Glomerular endothelial cell (primary cell): ENCODE results near the gene PIWIL4. TPM values are rescaled to one million over a fixed set of nuclear protein-coding genes. Genes with fewer than 3 reads are reported as not detected.

ENCODE experiments used
- DNase-seq: peaks from one replicate; pipeline ENCODE4 v3.0.0-alpha.2; 2011; ENCODE audit warnings: low read depth, low spot score; ENCODE audit errors: extremely low read depth
- total RNA-seq: library from RNA; depleted of rRNA; stranded (reverse); fragments of >200 nt; gene quantifications from 2 replicates; pipeline ENCODE4 v1.2.3, GENCODE V29; 2015

The PIWIL4 gene
- 1.1 and 4.0 TPM in 2 replicates for total RNA-seq

DNA sequence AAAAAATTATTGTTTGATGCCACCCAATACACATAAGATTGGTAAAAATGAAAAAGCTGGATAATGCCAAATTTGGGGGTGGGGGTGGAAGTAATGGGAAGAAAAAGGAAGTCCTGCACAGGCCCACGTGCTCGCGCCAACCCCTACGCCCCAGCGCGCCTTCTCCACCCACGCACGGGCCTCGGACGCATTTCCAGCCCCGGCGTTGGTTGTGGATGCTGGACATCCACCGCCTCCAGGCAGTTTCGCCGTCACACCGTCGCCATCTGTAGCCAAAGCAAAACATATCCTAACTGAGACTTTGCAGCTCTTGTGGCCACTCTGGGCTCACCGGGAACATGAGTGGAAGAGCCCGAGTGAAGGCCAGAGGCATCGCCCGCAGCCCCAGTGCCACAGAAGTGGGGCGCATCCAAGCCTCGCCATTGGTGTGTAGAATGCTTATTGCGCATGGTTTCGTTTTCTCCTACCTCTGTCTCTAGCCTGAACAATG lies at the start of gene PIWIL4:
Gene PIWIL4, plus strand, starts transcription at position 188 of the 490 bp plus-strand sequence. Its CDS starts 151 bp downstream, at position 339.
- no peak for DNase-seq

DNA sequence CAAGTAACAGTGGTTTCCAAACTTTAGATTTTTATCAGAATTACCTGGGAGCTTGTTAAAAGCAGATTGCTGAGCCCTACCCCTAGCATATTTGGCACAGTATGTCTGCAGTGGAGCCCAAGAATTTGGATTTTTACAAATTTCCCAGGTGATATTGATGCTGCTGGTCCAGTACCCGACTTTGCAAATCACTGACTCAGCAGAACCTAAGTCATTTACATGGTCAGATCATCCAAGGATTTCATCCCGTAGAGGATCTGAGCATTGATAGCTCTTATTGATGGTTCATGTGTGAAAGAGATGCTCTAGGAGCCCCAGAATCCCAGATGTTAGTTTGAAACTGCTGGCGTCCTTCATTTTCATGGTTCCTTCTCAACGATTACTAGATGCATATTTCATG lies 48.9 kb upstream of the PIWIL4 start:
- DNase-seq: no peak

DNA sequence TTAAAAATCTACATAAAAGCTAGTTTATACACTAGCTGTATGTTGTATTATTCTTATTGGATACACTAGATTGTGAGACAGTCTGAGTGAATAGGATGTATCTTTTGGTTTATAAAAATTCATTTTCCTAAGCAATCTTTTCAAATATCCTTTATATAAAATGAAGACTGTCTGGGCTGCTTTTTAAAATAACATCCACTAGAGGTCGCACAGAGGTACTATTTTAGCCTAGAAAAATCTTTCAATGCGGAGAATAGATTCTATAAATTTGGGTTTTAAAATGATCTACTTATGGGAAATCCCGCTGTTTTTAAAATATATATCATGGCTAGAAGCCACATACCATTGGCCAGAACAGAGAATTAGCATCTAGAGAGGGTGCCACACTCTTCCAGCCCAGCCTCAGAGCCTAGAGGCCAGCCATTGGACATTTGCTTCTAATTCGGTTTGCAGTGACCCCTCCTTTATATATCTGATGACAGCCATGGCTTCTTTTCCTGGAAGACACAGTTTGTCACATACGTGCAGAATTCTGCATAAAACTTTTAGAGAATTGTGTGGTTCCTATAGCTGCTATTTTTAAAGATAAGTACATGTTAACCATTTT lies 47.6 kb upstream of the PIWIL4 start:
- DNase-seq: no peak

DNA sequence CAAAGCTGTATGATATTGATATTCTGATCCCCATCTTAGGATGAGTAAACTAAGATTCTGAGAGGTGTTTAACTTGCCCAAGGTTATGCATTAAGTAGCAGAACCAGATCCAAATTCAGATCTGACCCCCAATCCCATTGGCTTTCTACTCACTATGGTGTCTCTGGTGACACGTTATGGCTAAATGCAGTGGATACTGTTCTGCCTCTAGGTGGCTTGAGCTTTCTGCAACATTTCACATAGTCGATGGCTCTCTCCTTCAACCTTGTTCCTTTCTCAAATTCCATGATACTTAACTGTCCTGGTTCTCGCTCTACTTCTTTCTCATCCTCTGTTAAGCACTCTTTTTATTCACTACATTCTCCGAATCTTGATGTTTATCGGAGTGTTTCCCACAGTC lies 45.5 kb upstream of the PIWIL4 start:
- no peak for DNase-seq

DNA sequence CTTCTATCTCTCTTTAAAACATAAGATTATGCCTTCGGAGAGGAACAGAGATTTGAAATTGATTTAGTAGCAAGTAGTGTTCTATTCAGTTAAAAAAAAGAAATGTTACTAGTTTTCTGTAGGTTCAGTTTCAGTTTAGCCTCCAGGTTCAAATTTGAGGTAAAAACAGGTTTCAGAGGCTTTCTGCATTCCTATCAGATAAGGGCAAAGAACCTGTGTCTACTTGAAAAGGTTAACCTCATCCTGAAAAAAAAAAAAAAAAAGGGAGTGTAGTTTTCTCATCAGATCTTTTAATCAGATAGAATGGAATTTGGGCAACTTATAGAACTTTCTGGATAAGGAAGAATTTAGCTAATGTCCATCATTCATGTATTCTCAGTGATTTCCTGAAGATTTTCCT lies 42.8 kb upstream of the PIWIL4 start:
- DNase-seq: no peak

DNA sequence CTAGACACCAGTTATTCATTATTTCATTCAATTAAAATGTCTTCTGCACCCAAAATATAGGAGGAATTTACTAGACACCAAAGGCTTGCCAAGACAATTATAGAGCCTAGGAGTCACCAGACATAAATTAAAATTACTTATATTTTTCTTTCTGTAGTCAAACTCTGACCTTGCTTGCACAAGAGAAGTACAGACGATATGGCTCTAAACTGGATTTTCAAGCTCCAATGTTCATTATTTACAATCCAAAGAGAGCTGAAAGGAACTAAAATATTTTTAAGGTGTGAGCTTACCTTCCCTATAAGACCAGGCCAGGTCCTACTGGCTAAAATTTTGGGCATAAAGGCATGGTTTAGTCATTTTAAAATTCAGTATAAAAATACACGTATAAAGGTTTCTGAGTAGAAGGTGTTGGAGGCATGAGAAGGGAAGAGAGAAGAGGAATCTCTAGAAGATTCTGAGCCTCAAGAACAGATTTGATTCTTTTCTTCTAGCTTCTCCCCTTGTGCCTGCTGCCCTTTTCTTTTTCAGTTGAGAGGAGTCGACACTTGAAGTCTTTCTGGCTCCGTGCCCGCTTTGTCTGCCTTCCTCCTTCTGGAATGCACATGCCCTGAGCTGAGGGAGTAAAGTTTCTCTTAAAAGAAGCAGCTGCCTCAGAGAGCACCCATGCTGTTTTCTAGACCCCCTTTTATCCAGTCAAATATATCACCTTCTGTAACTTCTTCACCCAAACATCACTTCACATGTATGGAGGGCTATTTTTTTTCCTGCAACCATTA lies 41.4 kb upstream of the PIWIL4 start:
- no peak for DNase-seq

DNA sequence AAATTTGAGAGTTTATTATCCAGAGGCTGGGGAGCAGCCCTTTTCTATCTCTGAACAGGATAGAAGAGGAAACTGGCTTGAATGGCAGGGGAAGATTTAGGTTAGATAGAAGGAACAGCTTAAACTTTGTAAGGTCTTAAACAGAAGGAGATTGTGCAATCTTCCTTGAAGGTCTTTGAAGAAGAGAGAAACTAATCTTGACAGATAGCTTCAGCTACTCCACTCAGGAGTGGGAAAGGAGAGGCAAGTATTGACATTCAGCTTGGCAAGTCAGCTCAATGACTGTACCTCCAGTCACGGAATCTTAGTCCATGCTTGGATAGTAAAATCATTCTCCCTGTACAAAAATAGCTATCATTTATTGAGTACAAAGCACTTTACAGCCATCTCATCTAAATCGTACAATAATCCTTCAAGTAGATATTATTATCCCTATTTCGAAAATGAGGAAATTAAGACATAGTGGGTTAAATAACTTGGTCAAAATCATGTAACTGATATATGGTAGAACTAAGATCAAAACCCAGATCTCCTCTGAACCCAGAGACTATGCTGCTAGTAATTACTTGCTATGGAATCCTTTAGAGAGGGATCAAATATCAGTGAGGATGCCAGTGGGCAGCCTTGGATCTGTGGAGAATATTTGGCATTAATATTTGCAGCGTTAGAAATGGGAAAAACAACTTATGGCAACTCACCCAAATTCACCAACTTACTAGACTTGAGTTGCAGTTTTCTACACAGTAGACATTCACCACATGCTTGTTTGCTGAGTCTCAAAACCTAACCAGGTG lies 40.3 kb upstream of the PIWIL4 start:
- no peak for DNase-seq

DNA sequence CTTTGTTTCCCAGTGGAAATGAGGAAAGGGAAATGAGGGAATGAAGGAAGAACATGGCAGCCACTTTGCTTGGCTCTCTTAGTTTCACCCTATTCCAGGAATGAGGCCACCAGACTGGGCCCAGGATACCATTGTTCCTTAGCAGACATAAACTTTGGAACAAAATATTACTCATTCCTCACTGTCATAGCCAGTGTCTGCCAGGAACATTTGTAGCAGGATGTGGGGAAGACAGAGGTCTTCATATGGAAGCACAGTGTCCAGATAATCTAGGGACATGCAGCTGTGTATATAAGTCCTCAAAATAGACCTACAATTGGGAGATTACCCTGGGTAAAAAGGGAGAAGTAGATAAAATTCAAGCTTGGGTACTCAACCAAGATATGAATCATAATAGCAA lies 38.6 kb upstream of the PIWIL4 start:
- no peak for DNase-seq

DNA sequence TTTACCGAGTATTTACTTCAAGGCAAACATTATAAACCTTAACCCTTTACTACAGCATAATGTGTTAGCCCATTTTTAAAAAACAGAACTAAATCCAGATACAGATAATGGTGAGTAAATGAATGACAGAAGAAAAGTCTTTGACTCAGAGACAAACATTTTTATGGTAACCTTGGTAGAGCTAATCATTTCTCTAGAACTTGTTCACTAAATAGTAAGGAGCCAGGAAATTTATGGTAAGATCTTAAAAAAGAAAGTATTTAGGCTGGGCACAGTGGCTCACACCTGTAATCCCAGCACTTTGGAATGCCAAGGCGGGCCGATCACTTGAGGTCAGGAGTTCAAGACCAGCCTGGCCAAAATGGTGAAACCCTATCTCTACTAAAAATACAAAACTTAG lies 35.0 kb upstream of the PIWIL4 start:
- no peak for DNase-seq

DNA sequence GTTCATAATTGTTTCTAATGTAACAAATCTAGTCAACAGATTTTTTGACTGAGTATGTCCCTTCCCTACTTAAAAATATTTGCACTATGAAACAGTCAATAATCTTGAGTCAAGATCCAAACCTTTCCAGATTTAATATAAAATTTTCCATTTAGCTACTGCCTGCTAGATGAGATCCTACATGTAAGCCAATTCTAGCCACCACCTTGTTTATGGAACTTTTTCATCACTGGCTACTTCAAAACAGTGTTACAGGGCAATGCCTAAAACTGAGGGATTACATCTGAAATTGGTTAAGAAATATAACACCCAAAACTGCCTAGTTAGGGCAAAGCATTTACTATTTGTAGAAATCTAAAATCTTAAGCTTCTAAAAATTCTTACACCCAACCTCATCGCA lies 34.0 kb upstream of the PIWIL4 start:
- DNase-seq: no peak

DNA sequence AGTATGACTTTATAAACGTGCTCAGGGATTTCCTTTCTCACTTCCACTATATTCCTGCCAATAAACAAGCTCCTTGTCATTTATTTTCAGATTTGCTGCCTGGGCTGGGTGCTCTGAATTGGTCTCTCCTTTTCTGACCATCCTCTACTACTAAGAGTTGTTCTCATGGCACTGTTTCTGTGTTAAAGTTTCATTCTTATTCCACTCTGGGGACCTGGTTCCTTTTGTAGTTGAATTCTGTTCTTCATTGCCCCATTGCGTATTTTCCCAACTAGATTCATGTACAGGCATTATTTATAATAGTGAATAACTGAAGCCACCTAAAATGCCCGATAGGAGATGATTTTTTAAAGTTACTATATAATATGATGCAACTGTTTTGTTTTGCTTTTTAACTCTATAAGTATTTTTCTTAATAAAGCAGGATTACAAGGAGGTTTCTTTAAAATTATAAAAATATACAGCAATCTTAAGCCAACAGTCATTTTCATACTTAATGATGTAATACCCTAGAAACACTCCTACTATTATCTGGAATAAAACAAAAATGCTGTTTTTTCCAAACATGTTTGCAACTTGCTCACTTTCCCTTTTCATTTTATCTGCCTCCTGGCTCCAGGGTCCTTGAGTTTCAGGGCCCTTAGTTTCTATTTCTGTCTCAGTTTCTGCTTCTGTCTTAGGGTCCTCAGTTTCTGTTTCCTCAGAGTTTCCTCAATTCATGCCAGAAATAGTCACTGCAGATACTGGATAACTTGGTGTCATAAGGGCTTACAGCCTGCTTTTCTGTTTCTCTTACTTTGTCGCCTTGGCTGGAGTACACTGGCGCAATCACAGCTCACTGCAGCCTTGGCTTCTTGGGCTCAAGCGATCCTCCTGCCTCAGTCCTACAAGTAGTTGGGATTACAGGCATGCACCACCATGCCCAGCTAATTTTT lies 33.2 kb upstream of the PIWIL4 start:
- no peak for DNase-seq

DNA sequence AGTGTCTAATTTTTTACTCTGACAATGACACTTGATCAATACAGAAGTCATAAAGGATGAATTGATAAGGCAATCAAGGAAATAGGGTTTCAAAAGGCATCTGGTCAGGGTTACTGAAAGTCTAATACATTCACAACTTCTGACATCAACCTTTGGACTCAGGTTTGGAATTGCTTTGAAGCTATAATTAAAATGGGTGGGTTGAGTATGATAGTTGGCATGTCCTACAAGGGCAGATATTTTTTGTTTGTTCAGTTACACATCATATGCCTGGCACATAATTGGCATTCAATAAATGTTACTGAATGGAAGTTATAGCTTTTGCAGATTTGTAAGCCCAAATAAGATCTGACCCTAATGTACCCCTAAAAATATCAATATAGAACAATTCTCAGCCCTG lies 30.8 kb upstream of the PIWIL4 start:
- DNase-seq: no peak

DNA sequence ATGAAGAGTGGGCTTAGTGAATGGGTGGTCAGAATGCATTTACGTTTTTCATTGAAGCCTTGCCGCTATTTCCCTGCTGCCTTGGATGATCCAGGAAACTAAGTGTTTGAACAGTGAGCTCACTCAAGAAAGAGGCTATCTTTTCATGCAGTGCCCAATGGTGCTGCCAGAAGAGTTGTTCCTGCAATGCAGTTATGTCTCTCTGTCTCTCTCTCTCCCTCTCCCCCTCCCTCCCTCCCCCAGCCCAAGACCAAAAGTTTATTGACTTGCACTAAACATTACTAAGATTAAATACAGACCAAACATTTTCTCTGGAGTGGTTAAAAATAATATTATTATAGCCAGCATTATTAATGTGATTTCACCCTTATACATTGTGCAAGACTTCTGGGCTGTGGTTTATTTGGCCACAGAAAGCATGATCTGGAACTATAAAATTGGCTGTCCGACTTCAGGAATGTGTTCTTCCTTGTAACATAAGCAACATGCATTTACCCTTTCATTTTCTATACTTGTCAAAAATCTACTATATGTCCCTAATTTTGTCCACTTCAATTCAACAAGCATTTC lies 30.1 kb upstream of the PIWIL4 start:
- no peak for DNase-seq

DNA sequence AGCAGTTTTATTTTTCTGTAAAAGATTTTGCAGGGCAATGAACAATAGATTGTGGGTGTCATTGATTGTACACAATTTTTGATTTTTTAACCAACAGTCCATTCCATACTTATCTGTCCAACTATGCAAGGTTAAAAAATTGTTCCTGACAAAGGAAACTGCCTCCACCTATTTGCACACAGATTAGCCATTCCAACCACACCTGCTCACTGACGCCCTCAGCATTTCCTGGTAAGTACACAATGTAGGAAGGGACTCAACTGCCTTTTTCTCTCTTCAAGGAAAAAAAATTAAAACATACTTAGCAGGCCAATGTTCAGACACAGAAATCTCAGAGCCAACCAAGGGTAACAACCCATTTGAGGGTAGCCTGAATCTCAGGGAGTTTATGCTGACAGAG lies 27.7 kb upstream of the PIWIL4 start:
- no peak for DNase-seq

DNA sequence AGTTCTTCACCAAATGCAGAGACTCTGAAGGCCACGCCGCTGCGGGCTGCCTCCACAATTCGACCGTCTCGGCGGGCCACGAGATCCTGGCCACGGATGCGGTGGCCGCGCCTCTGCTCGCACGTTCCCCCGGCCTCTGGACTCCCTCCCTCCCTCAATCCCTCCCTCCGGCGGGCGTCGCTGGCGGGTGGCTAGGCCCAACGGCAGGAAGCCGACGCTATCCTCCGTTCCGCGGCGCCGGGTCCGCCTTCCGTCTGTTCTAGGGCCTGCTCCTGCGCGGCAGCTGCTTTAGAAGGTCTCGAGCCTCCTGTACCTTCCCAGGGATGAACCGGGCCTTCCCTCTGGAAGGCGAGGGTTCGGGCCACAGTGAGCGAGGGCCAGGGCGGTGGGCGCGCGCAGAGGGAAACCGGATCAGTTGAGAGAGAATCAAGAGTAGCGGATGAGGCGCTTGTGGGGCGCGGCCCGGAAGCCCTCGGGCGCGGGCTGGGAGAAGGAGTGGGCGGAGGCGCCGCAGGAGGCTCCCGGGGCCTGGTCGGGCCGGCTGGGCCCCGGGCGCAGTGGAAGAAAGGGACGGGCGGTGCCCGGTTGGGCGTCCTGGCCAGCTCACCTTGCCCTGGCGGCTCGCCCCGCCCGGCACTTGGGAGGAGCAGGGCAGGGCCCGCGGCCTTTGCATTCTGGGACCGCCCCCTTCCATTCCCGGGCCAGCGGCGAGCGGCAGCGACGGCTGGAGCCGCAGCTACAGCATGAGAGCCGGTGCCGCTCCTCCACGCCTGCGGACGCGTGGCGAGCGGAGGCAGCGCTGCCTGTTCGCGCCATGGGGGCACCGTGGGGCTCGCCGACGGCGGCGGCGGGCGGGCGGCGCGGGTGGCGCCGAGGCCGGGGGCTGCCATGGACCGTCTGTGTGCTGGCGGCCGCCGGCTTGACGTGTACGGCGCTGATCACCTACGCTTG lies 23.2 kb upstream of the PIWIL4 start, which contains the start of gene FUT4:
Gene FUT4, plus strand, starts transcription at position 227 of the 951 bp plus-strand sequence. Its CDS starts 213 bp downstream, at position 440.
- no peak for DNase-seq

DNA sequence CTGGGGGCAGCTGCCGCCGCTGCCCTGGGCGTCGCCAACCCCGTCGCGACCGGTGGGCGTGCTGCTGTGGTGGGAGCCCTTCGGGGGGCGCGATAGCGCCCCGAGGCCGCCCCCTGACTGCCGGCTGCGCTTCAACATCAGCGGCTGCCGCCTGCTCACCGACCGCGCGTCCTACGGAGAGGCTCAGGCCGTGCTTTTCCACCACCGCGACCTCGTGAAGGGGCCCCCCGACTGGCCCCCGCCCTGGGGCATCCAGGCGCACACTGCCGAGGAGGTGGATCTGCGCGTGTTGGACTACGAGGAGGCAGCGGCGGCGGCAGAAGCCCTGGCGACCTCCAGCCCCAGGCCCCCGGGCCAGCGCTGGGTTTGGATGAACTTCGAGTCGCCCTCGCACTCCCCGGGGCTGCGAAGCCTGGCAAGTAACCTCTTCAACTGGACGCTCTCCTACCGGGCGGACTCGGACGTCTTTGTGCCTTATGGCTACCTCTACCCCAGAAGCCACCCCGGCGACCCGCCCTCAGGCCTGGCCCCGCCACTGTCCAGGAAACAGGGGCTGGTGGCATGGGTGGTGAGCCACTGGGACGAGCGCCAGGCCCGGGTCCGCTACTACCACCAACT lies 22.4 kb upstream of the PIWIL4 start:
- DNase-seq: no peak

DNA sequence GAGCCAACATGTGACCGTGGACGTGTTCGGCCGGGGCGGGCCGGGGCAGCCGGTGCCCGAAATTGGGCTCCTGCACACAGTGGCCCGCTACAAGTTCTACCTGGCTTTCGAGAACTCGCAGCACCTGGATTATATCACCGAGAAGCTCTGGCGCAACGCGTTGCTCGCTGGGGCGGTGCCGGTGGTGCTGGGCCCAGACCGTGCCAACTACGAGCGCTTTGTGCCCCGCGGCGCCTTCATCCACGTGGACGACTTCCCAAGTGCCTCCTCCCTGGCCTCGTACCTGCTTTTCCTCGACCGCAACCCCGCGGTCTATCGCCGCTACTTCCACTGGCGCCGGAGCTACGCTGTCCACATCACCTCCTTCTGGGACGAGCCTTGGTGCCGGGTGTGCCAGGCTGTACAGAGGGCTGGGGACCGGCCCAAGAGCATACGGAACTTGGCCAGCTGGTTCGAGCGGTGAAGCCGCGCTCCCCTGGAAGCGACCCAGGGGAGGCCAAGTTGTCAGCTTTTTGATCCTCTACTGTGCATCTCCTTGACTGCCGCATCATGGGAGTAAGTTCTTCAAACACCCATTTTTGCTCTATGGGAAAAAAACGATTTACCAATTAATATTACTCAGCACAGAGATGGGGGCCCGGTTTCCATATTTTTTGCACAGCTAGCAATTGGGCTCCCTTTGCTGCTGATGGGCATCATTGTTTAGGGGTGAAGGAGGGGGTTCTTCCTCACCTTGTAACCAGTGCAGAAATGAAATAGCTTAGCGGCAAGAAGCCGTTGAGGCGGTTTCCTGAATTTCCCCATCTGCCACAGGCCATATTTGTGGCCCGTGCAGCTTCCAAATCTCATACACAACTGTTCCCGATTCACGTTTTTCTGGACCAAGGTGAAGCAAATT lies 21.7 kb upstream of the PIWIL4 start:
- DNase-seq: no peak

DNA sequence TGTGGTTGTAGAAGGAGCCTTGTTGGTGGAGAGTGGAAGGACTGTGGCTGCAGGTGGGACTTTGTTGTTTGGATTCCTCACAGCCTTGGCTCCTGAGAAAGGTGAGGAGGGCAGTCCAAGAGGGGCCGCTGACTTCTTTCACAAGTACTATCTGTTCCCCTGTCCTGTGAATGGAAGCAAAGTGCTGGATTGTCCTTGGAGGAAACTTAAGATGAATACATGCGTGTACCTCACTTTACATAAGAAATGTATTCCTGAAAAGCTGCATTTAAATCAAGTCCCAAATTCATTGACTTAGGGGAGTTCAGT lies 21.1 kb upstream of the PIWIL4 start:
- no peak for DNase-seq
